Activated naive CD4-positive, alpha-beta T cell treated with anti-CD3 and anti-CD28 coated beads, Interleukin-2, amount 50 U/mL, for 72 hours (primary cell): ENCODE results near the gene NOX5. TPM values are rescaled to one million over a fixed set of nuclear protein-coding genes. Genes with fewer than 3 reads are reported as not detected.

Source experiments
- ATAC-seq, 2 donors: fragments of 150-1000 bp; cut with Tn5 transposase; 2 replicates each; pipeline ENCODE4 v1.10.0; 2021; ENCODE audit warnings: mild to moderate bottlenecking in 2 of 2, moderate library complexity in 2 of 2
- DNase-seq, 2 donors: peaks; one replicate each; pipeline ENCODE4 v3.0.0; 2021 to 2022; ENCODE audit warnings: low spot score in 2 of 2
- H3K27ac Mint-ChIP-seq, 2 donors: one replicate each; pipeline ENCODE4 v1.8.0; 2022; ENCODE audit warnings: mild to moderate bottlenecking in 2 of 2, mixed read lengths in 2 of 2
- H3K36me3 Mint-ChIP-seq, 2 donors: one replicate each; pipeline ENCODE4 v1.8.0; 2022; ENCODE audit warnings: mixed read lengths in 2 of 2
- H3K9me3 Mint-ChIP-seq, 2 donors: one replicate each; pipeline ENCODE4 v1.8.0; 2022; ENCODE audit warnings: mixed read lengths in 2 of 2
- total RNA-seq, 2 donors: library from RNA; stranded (reverse); gene quantifications; one replicate each; pipeline ENCODE4 v1.2.3, GENCODE V29; 2022

The NOX5 gene
- total RNA-seq, 2 donors from 2014 or later: 0.23 TPM; not detected in 1

GRCh38 chr15:69032703-69033373 lies 18.3 kb downstream of the NOX5 start:
- no peaks in the 10 kb centered on the region for H3K36me3 Mint-ChIP-seq
- H3K9me3 Mint-ChIP-seq: no peaks in the 10 kb centered on the region
- ATAC-seq: no peak
- H3K27ac Mint-ChIP-seq: no peak overlapping the region
- DNase-seq: no peak

GRCh38 chr15:69034352-69034751 lies 19.9 kb downstream of the NOX5 start:
- no peaks in the 10 kb centered on the region for H3K9me3 Mint-ChIP-seq
- no peak overlapping the region for H3K27ac Mint-ChIP-seq
- no peak for DNase-seq
- H3K36me3 Mint-ChIP-seq: no peaks in the 10 kb centered on the region
- peak; percentile 69 to 87 for ATAC-seq

- Mint-ChIP-seq H3K27ac (no peak overlapping the region), H3K9me3 (no peaks in the 10 kb centered on the region), H3K36me3 (no peaks in the 10 kb centered on the region)
- ATAC-seq: peak in 1 of 2 donors; percentile 39
- DNase-seq: no peak
These were observed 20.9 kb downstream of the NOX5 start for GRCh38 chr15:69035205-69035917.

GRCh38 chr15:69035918-69036258 lies 21.4 kb downstream of the NOX5 start:
- Mint-ChIP-seq H3K27ac (no peak overlapping the region), H3K9me3 (no peaks in the 10 kb centered on the region), H3K36me3 (no peaks in the 10 kb centered on the region)
- DNase-seq (no peak), ATAC-seq (no peak)

- no peak for ATAC-seq
- Mint-ChIP-seq H3K27ac (no peak overlapping the region), H3K9me3 (no peaks in the 10 kb centered on the region), H3K36me3 (no peaks in the 10 kb centered on the region)
- no peak for DNase-seq
These were observed 22.3 kb downstream of the NOX5 start for GRCh38 chr15:69036826-69037225.

- H3K27ac Mint-ChIP-seq: no peak overlapping the region
- no peaks in the 10 kb centered on the region for H3K9me3 Mint-ChIP-seq
- ATAC-seq (no peak), DNase-seq (no peak)
- no peaks in the 10 kb centered on the region for H3K36me3 Mint-ChIP-seq
These were observed 23.0 kb downstream of the NOX5 start for GRCh38 chr15:69037482-69037881.

GRCh38 chr15:69037977-69038376 lies 23.5 kb downstream of the NOX5 start:
- no peak overlapping the region for H3K27ac Mint-ChIP-seq
- no peaks in the 10 kb centered on the region for H3K36me3 Mint-ChIP-seq
- no peaks in the 10 kb centered on the region for H3K9me3 Mint-ChIP-seq
- DNase-seq (no peak), ATAC-seq (no peak)

- Mint-ChIP-seq H3K9me3 (no peaks in the 10 kb centered on the region), H3K27ac (no peak overlapping the region), H3K36me3 (no peaks in the 10 kb centered on the region)
- DNase-seq (no peak), ATAC-seq (no peak)
These were observed 24.0 kb downstream of the NOX5 start for GRCh38 chr15:69038508-69038907.

GRCh38 chr15:69039516-69040225 lies 25.2 kb downstream of the NOX5 start:
- Mint-ChIP-seq H3K9me3 (no peaks in the 10 kb centered on the region), H3K27ac (no peak overlapping the region), H3K36me3 (no peaks in the 10 kb centered on the region)
- DNase-seq (no peak), ATAC-seq (no peak)

- H3K27ac Mint-ChIP-seq: no peak overlapping the region
These were observed 28.0 kb downstream of the NOX5 start for GRCh38 chr15:69042531-69042930.

GRCh38 chr15:69045802-69046201 lies 31.3 kb downstream of the NOX5 start:
- ATAC-seq (no peak), DNase-seq (no peak)
- no peaks in the 10 kb centered on the region for H3K9me3 Mint-ChIP-seq
- H3K27ac Mint-ChIP-seq: no peak overlapping the region
- H3K36me3 Mint-ChIP-seq: no peaks in the 10 kb centered on the region

More at GRCh38 chr15:69042531-69042930, 28.0 kb downstream of the NOX5 start:
- ATAC-seq (no peak), DNase-seq (no peak)
- Mint-ChIP-seq H3K36me3 (no peaks in the 10 kb centered on the region), H3K9me3 (no peaks in the 10 kb centered on the region)

- Mint-ChIP-seq H3K9me3 (no peaks in the 10 kb centered on the region), H3K36me3 (no peaks in the 10 kb centered on the region), H3K27ac (no peak overlapping the region)
- no peak for ATAC-seq
- DNase-seq: no peak
These were observed 32.3 kb downstream of the NOX5 start for GRCh38 chr15:69046781-69047180.

- DNase-seq (no peak), ATAC-seq (no peak)
- H3K36me3 Mint-ChIP-seq: no peaks in the 10 kb centered on the region
- no peak overlapping the region for H3K27ac Mint-ChIP-seq
- H3K9me3 Mint-ChIP-seq: no peaks in the 10 kb centered on the region
These were observed 35.5 kb downstream of the NOX5 start for GRCh38 chr15:69049976-69050375.

GRCh38 chr15:69055251-69055650 lies 40.8 kb downstream of the NOX5 start:
- Mint-ChIP-seq H3K27ac (no peak overlapping the region), H3K36me3 (no peaks in the 10 kb centered on the region), H3K9me3 (no peaks in the 10 kb centered on the region)
- DNase-seq (no peak), ATAC-seq (no peak)

GRCh38 chr15:69056365-69056764 lies 41.9 kb downstream of the NOX5 start:
- Mint-ChIP-seq H3K9me3 (no peaks in the 10 kb centered on the region), H3K27ac (no peak overlapping the region), H3K36me3 (no peaks in the 10 kb centered on the region)
- no peak for ATAC-seq
- DNase-seq: no peak

- Mint-ChIP-seq H3K9me3 (no peaks in the 10 kb centered on the region), H3K27ac (peak overlapping the region in 1 of 2 donors; percentile 75), H3K36me3 (no peaks in the 10 kb centered on the region)
- ATAC-seq: peak; percentile 62 to 74
- peak; percentile 65 to 74 for DNase-seq
These were observed 44.5 kb downstream of the NOX5 start for GRCh38 chr15:69058830-69059556.

GRCh38 chr15:69059557-69059943 lies 45.1 kb downstream of the NOX5 start:
- H3K9me3 Mint-ChIP-seq: no peaks in the 10 kb centered on the region
- no peak for DNase-seq
- no peaks in the 10 kb centered on the region for H3K36me3 Mint-ChIP-seq
- no peak for ATAC-seq
- H3K27ac Mint-ChIP-seq: peak overlapping the region in 1 of 2 donors; percentile 75
